ENCODE measurements around the gene MAG. TPM values are rescaled to one million over a fixed set of nuclear protein-coding genes. Genes with fewer than 3 reads are reported as not detected.

The MAG gene
- total and polyA plus RNA-seq, 2 of the 13 experiments (the other 11 are each of a cell fraction or from before 2014, with no cell fraction given) = 0.20 to 1.3 TPM

- TF ChIP-seq RBFOX2 (IDR thresholded peaks at IDR 0.05; ENCODE audit: low read depth, low read length) = no peak
- no peak for TF ChIP-seq MYNN (CRISPR knock-in tag; IDR thresholded peaks at IDR 0.05; ENCODE audit: low read depth)
- TF ChIP-seq SOX5 (CRISPR knock-in tag; IDR thresholded peaks at IDR 0.05; ENCODE audit: borderline replicate concordance) = 0 out of 2 replicates have a peak, but pooled peaks have one; percentile 31
- TF ChIP-seq FOXP4 (CRISPR knock-in tag; IDR thresholded peaks at IDR 0.05) = peak; percentile 72
Measured at GRCh38 chr19:35316560-35316959, 24.6 kb downstream of the MAG start (continued).

GRCh38 chr19:35317464-35318043 is 25.6 kb downstream of the MAG start:
- Histone ChIP-seq H4K20me1 (ENCODE audit: insufficient read depth, low read length) (no peaks in the 10 kb centered on the region), H3K9me3 (ENCODE audit: low read length) (no peaks in the 10 kb centered on the region), H3K79me2 (ENCODE audit: insufficient read depth, low read length) (no peaks in the 10 kb centered on the region), H3K4me1 (ENCODE audit: insufficient read depth, low read length) (peaks cover 69% of the 10 kb centered on the region), H3K36me3 (replicated peaks in 1 of 2; ENCODE audit: control insufficient read depth in 1 of 2, insufficient read depth in 2 of 2, low read length in 2 of 2) (no peaks in the 10 kb centered on the region), H2AFZ (ENCODE audit: low read length) (peak overlapping the region; percentile 30), H3K9ac (ENCODE audit: insufficient read depth, low read depth, low read length) (peak overlapping the region; percentile 52), H3K4me2 (ENCODE audit: low read depth, low read length) (peak overlapping the region; percentile 71), H3K27ac (ENCODE audit: extremely low read length, insufficient read depth, low read length) (peak overlapping the region; percentile 78), H3K4me3 (replicated peaks in 1 of 3; ENCODE audit: insufficient read depth in 1 of 3, low read depth in 2 of 3, low read length in 3 of 3) (no peak overlapping the region; a peak in 1 of 6 replicates), H3K27me3 (ENCODE audit: control insufficient read depth in 1 of 2, insufficient read depth in 2 of 2, low read length in 2 of 2) (no peaks in the 10 kb centered on the region)
- in situ Hi-C loops (cut with HindIII; ENCODE audit: extremely low pct_ligation_motif_present, low pct_unique_long_range_greater_than_20kb) (no loop called here), intact Hi-C loops (cut with micrococcal nuclease; ENCODE audit: unreplicated experiment) (no loop called here)
- ATAC-seq (peak; percentile 2; the same call in 1 of the 3 replicates), FAIRE-seq (peak; percentile 77), DNase-seq (ENCODE audit: low spot score) (peak; percentile 39)
- ChIA-PET CTCF (ENCODE audit: low intra/inter-chr PET ratio, low total read pairs) (no interaction called here), POLR2A (interaction anchor here (2.6 kb wide), 1 partner anchor 9 kb away, joined by 16 read pairs; no protein-coding TSS in a partner anchor)
- 58% methylated on average over 7 of the region's 7 CpGs for WGBS (ENCODE audit: low lambda C conversion rate)
- BruUV-seq (replicated peaks) = no TSS peak
- TF ChIP-seq FOXK1 (CRISPR knock-in tag; IDR thresholded peaks at IDR 0.05; ENCODE audit: borderline replicate concordance, low read depth) (no peak), TBP (CRISPR knock-in tag; IDR thresholded peaks at IDR 0.05) (no peak), ZNF761 (CRISPR knock-in tag; conservative IDR thresholded peaks at IDR 0.05) (no peak), PBX3 (CRISPR knock-in tag; IDR thresholded peaks at IDR 0.05; ENCODE audit: borderline replicate concordance) (no peak), CAMTA2 (CRISPR knock-in tag; IDR thresholded peaks at IDR 0.05; ENCODE audit: borderline replicate concordance) (no peak), ZNF30 (CRISPR knock-in tag; IDR thresholded peaks at IDR 0.05) (no peak), ZBTB21 (CRISPR knock-in tag; IDR thresholded peaks at IDR 0.05) (no peak), ZNF142 (CRISPR knock-in tag; IDR thresholded peaks at IDR 0.05) (no peak), ZNF251 (CRISPR knock-in tag; IDR thresholded peaks at IDR 0.05) (no peak), SNRNP70 (IDR thresholded peaks at IDR 0.05; ENCODE audit: low read depth, low read length) (no peak), HOXA7 (CRISPR knock-in tag; IDR thresholded peaks at IDR 0.05) (no peak)
